Cerebellar cortex (tissue), 1 donor: ENCODE measurements around the gene ADAMTS2.

Experiments used
- DNase-seq: peaks from one replicate; pipeline ENCODE4 v3.0.0-alpha.2; 2015; ENCODE audit warnings: low spot score

ADAMTS2 gene

GRCh38 chr5:179124853-179125788 lies 220.1 kb downstream of the ADAMTS2 start:
- no peak for DNase-seq

DNA sequence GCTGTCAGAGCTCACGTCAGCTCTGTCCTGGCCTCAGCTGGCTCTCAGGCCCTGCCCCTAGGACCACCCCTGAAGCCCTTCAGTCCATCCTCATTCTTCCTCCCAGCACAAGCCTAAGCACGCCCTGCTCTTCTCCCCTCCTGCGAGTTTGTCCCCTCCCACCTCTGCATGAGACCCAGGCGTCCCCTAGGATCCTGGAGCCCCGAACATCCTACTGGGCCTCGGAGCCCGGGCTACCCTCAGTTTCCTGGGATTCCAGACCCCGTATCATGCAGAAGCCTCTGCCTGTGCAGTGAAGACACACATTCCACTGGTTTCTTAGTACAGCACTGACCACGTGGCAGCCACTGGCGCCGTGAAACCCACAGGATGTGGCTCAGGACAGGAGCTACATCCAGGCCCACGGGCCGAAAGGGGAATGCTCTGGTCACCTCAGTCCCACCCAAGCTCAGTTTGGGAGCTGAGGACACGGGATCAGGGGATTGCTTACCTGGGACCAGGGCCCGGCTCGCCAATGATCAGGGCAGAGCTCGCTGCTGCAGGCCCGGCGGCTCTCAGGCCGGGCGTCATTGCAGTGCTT lies 220.9 kb downstream of the ADAMTS2 start:
- DNase-seq, result no peak

- DNase-seq, result no peak
These were observed 221.6 kb downstream of the ADAMTS2 start for GRCh38 chr5:179123491-179124272.

DNA sequence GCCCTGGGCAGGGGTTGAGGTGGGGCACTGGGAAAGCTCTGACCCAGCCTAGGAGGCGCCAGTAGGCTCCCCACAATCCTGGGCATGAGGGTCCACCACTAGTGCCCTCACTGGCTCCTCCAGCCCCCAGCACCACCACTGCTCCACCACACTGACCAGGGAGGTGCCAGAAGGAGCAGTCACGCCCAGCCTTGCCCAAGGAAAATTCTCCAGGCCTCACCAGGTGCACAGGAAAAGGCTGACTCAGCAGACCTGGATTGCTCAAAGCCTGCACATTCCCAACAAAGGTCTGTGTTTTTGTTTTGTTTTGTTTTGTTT lies 222.2 kb downstream of the ADAMTS2 start:
- no peak for DNase-seq

GRCh38 chr5:179122411-179123108 lies 222.7 kb downstream of the ADAMTS2 start:
- DNase-seq, result no peak

GRCh38 chr5:179121667-179122111 lies 223.6 kb downstream of the ADAMTS2 start:
- DNase-seq, result no peak

DNA sequence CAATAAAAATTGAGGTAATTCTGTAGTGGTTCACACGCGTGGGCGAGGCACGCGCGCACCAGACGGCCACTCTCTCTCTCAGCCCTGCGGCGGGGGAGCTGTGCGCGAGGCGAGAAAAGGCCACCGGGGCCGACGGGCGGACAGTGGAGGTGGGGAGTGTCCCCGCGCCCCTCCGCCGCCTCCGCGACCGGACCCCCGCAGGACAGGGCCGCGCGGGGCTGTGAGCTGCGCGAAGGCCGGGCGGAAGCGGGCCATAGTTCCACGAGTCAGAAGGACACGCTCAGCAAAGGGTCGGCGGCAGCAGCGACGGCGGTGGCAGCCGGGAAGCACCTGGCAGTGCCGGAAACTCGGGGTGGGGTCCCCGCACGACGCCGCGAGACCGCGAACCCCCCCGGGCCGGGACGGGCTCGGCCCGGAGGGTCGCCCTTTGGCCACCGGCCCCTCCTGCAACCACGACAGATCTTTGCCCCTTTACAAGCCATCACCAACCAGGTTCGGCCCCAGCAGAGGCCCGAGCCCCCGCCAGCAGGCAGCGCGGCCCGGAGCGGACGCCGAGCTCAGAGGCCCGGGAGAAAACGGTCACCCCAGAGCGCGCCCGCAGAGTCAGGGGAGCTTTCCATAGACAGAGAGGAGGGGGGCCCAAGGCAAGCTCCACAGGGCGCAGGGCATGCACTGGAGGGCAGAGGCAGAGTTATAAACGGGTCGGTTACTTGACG lies 224.2 kb downstream of the ADAMTS2 start:
- no peak for DNase-seq

DNA sequence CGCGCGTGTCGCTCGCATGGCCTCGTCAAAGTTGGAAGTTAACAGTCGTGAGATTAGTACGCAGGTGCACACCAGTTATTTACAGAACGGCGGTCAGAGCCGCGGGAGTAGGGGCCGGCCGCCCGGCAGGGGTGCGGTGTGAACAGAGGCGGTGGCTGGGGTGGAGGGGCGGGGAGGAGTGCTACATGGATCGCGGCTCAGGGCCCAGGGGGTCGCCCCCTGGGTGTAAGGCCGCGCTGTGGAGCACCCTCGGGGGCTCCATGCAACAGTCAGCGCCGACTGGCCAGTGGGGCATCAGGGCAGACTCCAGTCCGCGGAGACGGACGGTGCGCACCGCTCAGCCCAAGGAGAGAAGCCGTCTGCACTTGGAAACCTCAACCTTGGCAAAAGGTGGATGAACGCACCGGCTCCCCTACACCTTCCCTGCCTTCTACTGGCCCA lies 224.8 kb downstream of the ADAMTS2 start:
- no peak for DNase-seq

- DNase-seq, result no peak
These were observed 225.7 kb downstream of the ADAMTS2 start for GRCh38 chr5:179119415-179120170.

DNA sequence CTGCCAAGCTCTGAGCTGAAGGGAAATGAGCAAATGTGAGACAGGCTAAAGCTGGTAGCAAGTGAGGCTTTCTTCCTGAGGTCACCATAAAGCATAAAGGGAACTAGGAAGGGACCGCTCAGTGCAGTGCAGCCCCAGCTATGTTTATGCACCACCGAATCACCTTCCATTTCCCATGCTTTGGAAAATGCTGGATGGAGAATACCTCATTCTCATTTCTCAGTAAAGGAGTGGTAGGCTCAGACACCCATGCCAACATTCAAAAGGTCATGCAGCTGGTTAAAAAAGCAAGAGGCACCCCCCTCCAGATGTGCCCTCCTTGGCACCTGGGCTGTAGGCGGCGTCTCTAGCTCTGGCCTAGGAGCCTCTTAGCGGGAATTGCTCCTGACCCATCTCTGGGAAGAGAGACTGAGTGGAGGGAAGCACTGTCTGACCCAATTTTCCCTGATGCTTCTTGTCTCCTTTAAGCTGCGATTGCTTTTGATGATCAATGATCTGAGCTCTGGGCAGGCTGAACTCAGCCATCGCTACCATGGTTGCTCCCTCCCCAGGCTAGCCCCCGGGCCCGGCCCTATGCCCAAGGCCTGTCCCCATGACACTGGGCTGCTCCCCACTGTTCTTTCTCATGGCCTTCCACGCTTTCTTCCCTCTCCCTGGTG lies 226.4 kb downstream of the ADAMTS2 start:
- no peak for DNase-seq

DNA sequence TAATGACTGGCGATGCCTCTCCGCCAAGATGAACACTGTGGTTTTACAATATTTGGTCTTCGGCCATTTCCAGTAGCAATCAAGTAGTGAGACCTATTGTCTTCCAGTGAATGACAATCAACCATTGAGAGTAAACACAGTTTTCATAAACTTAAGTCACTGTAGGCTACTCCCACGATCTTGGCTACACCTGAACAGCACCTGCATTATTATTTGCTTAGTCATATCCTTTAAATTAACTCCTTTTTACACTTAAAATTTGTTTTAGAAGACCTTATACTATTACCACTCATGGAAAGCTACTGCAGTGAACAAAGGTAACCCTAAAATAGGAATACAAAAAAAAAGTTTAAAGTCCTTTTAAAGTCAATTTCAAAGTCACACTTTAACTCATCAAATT lies 226.9 kb downstream of the ADAMTS2 start:
- no peak for DNase-seq

DNA sequence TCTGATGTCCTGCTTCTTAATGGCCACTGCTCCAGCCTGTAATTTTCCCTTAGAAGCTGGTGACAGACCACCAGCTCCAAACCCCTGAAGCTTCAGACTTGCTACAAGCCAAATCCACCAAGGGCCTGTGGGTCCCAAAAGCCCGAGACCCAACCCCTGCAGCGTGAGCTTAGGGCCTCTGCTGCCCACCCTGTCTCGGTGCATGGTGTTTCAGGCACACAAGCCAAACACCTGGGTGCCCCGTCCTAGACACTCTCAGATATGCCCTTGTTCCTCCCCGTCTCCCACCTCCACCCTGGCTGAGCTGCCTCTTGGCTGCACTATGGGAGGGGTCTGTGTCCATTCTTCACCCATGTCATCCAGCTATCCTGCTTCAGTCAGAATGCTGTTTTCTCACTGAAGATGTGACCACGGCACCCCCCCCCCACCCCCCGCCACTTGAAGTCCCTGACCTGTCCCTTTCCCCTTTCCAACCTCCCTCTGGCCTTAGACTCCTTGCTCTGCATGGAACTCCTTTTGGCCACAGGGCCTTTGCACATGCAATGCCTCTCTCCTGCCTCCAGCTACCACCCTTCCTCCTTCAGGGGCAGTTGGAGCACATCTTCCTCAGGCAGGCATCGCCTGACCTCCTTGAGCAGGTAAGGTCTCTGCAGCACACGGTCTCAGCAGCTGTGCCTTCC lies 229.3 kb downstream of the ADAMTS2 start:
- no peak for DNase-seq

DNA sequence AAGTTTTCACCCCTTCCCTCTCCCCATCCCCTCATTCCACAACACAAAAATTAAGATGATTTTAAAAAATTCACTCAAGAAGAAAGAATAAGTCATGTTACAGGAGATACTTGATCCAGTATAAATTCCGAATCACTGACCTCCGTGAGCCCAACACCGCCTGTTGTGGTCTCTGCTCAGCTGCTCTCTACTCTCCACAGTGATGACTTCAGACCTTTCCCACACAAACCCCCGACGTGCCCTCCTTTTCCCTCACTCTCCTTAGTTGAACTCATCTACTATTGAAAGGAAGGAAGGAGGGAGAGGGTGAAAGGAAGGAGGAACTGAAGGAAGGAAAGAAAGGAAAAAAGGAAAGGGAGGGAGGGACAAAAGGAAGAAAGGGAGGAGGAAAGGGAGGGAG lies 230.0 kb downstream of the ADAMTS2 start:
- DNase-seq, result no peak

DNA sequence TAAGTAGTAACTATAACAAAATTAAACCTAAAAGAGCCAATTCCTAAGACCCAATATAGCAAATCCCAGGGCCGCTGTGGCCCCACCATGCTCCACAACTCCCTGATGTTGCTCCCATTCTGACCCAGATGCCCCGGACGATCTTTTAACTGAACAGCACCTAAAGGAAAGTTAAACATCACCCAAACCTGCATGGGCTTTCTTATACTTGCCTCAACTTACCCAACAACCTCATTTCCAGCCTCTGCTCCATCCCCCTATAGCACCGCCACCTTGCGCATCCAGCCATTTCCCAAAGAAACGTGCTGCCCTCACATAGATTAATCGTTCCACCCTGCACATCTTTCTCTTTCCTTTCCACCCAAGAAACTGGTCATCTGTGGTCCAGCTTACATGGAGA lies 230.5 kb downstream of the ADAMTS2 start:
- DNase-seq, result no peak

DNA sequence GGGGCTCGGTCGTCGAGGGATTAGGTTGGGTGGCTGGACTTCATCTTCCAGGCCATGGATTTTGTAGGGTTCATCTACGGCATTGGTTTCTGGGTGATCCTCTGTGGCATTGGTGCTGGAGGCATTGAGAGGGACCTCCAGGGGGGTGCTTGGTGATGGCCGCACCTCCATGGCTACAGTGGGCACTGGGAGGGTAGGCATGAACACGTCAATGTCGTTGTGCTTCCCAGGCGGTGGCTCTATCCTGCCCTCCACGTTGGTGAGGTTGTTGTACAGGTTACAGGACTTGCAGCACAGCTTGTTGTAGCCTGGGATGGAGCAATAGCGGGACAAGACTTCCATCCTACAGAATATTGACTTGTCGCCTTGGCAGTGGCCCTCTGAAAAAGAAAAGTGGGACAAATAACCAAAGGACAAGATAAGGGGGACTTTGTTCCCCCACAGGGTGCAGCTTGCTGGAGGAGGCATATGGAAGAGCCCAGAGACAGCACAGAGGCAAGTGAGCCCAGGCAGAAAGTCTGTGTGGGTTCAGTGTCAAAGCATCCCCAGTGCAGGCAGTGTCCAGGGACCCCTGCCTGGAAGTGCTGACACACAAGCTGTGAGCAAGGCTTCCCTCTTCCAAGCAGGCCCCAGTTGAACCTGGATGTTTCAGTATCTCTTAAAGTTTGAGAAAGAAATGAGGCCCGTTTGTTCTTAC lies 231.2 kb downstream of the ADAMTS2 start:
- DNase-seq, result no peak

- no peak for DNase-seq
These were observed 232.1 kb downstream of the ADAMTS2 start for GRCh38 chr5:179113143-179113530.

GRCh38 chr5:179112469-179113142 lies 232.7 kb downstream of the ADAMTS2 start:
- DNase-seq, result no peak
